ENCODE measurements around the gene CD207.

Gene CD207

DNA sequence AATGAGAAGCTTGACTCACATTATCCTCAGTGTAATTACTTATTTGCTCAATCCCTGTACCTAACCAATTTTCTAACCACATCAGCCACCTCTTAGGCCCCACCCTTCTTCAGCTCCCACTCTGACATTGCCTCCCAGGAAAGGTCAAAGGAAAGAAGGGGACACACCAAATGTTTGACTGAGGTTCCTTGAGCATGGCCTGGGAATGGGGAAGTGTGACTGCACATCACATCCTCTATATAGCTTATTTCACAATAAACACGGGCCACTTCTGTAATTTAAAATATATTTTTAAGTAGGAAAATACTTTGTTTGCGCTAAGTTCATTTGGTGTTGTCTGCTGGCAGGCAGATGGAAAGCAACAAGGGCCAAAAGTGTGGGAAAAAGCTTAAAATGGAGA, 42.2 kb downstream of the CD207 start:
- DNase-seq = peak; percentile 7

- DNase-seq = no peak
Measured at GRCh38 chr2:70790136-70790828, 45.3 kb downstream of the CD207 start, which contains the start of gene FIGLA. TSS of gene FIGLA (minus strand) at chr2:70790643. CDS start at chr2:70790638, 5 bp downstream.

DNA sequence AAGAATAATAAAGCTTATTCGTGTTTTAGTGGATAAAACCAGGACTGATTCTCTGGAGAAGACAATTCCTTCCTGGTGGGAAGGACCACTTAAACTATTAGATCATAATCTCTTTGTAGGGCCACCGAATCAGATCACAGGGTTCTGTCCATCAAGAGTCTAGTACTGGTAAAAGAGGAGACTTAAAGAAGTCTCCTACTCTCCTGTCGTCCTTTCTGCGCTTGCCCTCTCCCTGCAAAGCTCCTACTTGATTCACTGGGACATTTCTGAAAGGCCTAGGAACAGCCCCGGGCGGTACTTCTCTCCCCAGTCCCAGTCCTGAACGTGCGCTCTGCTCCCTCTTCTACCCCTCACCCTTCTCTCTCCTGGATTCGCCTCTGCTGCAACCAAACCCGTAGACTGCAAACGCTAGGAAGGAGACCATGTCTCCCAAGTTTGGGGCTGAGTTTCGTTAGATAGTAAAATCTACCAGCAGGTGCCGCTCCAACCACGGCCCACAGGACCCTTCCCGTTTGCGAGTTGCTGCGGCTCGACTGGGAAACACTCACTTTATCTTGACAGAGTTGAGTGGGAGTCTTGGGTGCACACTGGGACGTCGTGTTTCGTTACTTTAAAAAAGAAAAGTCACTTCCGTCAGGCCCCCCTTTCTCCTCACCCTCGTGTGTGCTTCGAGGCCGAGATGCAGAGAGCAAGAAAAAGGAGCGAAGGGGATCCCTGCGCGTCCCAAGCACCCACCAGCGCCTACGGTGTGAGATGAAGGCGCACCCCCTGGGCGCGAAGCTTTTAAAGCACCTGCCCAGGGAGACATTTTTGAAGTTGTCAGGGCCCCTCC, 46.1 kb downstream of the CD207 start:
- DNase-seq = peak; percentile 63

GRCh38 chr2:70785137-70785911, 50.3 kb downstream of the CD207 start:
- DNase-seq = peak; percentile 23

DNA sequence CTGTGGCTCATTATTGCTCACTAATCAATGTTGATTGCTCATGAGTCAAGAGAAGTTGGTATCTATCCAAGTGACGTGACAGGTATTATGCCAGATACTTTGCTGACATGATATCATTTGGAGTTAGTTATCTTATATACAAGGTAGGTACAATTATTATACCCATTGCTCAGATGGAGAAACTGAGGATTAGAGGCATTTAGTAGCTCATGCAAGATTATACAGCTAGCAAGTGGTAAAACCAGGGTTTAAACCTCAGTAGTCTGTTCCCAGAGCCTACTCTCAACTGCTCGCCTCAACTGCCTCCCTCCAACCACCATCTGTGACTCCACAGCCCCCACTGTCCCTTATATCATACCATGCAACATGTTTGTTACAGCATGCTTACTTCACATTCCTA, 51.3 kb downstream of the CD207 start:
- no peak for DNase-seq
